Nephron (organoid): ENCODE results near the gene SLC6A7.

Experiments used
- H3K27ac Mint-ChIP-seq, 3 experiments: 2 replicates each; pipeline ENCODE4 v1.8.0; 2020; ENCODE audit warnings: mixed read lengths in 3 of 3, mild to moderate bottlenecking in 2 of 3, moderate library complexity in 1 of 3
- H3K27me3 Mint-ChIP-seq: 2 replicates; pipeline ENCODE4 v1.8.0; 2021; ENCODE audit warnings: low read depth, mild to moderate bottlenecking, moderate library complexity, mixed read lengths
- H3K36me3 Mint-ChIP-seq: 2 replicates; pipeline ENCODE4 v1.8.0; 2020; ENCODE audit warnings: low read depth, mixed read lengths
- H3K4me1 Mint-ChIP-seq: 2 replicates; pipeline ENCODE4 v1.8.0; 2020; ENCODE audit warnings: mixed read lengths
- H3K4me3 Mint-ChIP-seq, 3 experiments: 2 replicates each; pipeline ENCODE4 v1.8.0; 2020; ENCODE audit warnings: mild to moderate bottlenecking in 3 of 3, mixed read lengths in 3 of 3, moderate library complexity in 2 of 3
- H3K9me3 Mint-ChIP-seq: 2 replicates; pipeline ENCODE4 v1.8.0; 2020; ENCODE audit warnings: mixed read lengths
- TF ChIP-seq, protein P1 (sequence below), 3 experiments: fragments of 200-600 bp; sonication (generic); IDR thresholded peaks; one replicate each; pipeline ENCODE4 v1.5.0; 2021; ENCODE audit warnings: antibody characterized with exemption in 3 of 3; ENCODE audit not compliant: unreplicated experiment in 3 of 3

The SLC6A7 gene

DNA sequence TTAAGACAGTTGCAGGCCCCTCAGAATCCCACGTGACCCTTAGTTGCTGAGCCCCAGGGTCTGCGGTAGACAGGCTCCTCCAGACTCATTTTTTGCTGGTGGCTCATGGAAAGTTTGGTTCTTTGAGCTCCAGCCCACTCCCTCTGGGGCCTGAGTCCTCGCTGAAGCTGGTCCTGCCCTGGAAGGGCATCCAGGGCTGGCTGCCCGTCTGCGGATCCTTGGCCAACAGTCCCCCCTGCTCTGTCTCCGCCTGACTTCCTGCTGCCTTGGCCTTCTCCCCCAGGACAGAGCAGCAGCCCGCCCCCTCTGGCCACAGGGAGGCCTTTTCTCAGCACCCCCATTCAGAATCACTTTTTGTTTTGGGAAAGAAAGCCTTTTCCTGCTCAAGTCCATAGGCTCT lies 24.4 kb downstream of the SLC6A7 start:
- no peak overlapping the region for H3K4me3 Mint-ChIP-seq

DNA sequence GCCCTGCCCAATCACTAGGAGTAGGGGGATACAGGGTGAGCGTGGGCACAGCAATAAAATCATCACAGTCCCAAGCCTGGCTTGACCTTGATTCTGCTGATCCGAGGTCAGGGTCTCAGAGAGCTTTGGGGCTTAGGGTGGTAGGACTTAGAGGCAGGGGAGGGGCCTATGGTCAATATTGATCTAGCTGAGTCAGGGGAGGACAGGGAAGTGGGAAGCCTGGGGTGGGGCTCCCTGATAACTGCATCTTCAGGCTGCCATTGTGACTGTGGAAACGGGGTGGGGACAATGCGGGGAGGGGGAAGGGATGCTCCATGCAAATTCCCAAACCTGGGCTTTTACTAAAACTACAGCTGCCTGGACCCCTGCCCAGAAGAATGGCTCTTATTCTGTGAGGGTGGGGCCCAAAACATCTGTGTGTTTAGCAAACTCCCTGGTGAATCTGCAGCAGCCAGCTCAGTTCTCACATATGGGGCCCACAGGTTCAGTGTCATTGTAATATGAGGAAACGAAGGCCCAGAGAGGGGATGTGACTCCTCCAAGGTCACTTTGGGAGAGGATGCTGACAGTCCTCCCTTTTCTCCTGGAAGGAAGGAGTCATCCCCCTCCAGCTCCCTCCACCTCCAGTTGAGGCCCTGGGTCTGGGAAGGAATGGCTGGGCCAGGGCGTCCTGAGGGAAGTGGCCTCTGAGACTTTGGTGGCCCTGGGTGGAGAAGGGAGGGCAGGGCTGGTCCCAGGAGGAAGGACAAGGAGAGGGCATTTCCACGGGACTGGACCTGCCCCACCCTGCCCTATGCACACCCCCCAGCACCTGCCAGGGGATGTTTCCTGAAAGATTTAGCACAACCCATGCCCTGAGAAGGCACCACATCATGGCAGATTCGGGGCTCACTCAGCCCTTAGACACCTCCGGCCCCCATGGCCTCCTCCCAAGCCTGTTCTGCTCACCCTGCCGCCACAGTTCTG lies 26.4 kb downstream of the SLC6A7 start:
- TF ChIP-seq, protein P1, sequence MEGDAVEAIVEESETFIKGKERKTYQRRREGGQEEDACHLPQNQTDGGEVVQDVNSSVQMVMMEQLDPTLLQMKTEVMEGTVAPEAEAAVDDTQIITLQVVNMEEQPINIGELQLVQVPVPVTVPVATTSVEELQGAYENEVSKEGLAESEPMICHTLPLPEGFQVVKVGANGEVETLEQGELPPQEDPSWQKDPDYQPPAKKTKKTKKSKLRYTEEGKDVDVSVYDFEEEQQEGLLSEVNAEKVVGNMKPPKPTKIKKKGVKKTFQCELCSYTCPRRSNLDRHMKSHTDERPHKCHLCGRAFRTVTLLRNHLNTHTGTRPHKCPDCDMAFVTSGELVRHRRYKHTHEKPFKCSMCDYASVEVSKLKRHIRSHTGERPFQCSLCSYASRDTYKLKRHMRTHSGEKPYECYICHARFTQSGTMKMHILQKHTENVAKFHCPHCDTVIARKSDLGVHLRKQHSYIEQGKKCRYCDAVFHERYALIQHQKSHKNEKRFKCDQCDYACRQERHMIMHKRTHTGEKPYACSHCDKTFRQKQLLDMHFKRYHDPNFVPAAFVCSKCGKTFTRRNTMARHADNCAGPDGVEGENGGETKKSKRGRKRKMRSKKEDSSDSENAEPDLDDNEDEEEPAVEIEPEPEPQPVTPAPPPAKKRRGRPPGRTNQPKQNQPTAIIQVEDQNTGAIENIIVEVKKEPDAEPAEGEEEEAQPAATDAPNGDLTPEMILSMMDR (IDR thresholded peaks at IDR 0.05; ENCODE audit: unreplicated experiment in 3 of 3) = no peak

More for the DNA sequence above, 24.4 kb downstream of the SLC6A7 start:
- H3K9me3 Mint-ChIP-seq = no peaks in the 10 kb centered on the region
- H3K27me3 Mint-ChIP-seq = peaks cover 8% of the 10 kb centered on the region
- H3K27ac Mint-ChIP-seq = peak overlapping the region in 2 of 3 experiments; percentile 71 to 82
- TF ChIP-seq, protein P1 (IDR thresholded peaks at IDR 0.05; ENCODE audit: unreplicated experiment in 3 of 3) = no peak
- no peaks in the 10 kb centered on the region for H3K36me3 Mint-ChIP-seq
- H3K4me1 Mint-ChIP-seq = peaks cover 50% of the 10 kb centered on the region

DNA sequence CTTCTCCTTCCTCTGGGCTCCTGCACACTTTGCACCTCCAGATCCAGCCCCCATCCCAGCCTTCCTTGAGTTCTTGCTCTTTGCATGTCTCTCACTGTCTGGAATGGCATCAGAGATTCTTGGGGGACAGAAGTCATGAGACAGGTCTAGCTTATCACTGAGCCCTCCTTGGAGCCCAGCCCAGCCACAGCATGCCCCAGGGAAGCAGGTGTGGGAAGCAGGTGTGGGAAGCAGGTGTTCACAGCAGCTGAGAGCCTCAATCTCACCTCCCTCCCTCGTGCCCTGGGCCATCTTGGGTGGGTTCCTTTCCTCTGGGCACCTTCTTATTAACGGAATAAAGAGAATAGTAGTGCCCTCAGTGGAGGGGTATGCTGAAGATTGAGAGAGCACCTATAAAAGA lies 27.2 kb downstream of the SLC6A7 start:
- TF ChIP-seq, protein P1 (IDR thresholded peaks at IDR 0.05; ENCODE audit: unreplicated experiment in 3 of 3) = no peak
- H3K27ac Mint-ChIP-seq = peak overlapping the region in 2 of 3 experiments; percentile 21 to 26
- H3K27me3 Mint-ChIP-seq = peaks cover 8% of the 10 kb centered on the region
- peaks cover 42% of the 10 kb centered on the region for H3K4me1 Mint-ChIP-seq
- no peak overlapping the region for H3K4me3 Mint-ChIP-seq
- H3K36me3 Mint-ChIP-seq = no peaks in the 10 kb centered on the region
- H3K9me3 Mint-ChIP-seq = no peaks in the 10 kb centered on the region

More for the DNA sequence above, 26.4 kb downstream of the SLC6A7 start:
- no peak overlapping the region for H3K4me3 Mint-ChIP-seq
- H3K36me3 Mint-ChIP-seq = no peaks in the 10 kb centered on the region
- H3K27ac Mint-ChIP-seq = peak overlapping the region in 2 of 3 experiments; percentile 26 to 62
- peaks cover 8% of the 10 kb centered on the region for H3K27me3 Mint-ChIP-seq
- no peaks in the 10 kb centered on the region for H3K9me3 Mint-ChIP-seq
- H3K4me1 Mint-ChIP-seq = peaks cover 46% of the 10 kb centered on the region

DNA sequence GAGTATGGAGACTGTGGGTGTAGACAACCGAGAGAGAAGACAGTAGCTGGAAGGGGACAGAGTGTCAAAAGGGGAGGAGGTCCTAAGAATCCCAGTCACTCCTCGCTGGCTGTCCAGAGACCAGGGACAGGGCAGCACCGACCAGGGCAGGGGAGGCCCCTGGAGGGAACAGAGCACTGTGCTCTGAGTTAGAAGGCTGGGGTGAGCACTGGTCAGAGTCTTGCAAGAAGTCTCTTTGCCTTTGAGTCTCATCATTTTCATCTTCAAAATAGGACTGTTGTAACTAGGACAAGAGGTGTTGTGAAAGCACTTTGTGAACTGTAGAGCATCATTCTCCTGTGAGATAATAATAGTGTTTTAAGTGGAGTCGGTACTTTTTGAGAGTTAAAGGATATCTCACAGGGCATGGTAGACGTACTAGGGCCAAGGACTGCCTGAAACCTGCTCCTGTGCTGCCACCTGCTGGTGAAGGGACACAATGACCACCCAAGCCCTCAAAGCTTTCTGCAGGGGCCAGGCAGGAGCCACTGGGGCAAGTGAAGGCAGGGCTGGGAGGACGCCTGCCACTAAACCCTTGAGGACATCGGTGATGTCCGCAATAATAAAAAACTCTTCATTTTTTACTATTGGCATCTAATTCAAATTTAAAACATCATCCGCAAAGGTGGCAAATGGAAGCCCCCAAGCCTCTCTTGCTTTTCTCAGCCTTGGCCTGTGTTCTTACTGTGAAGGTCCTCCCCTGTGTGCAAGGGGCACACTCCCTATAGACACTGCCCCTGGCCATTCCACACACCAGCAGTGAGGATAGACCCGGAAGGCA lies 28.2 kb downstream of the SLC6A7 start:
- peaks cover 38% of the 10 kb centered on the region for H3K4me1 Mint-ChIP-seq
- peaks cover 8% of the 10 kb centered on the region for H3K27me3 Mint-ChIP-seq
- H3K9me3 Mint-ChIP-seq = no peaks in the 10 kb centered on the region
- H3K36me3 Mint-ChIP-seq = no peaks in the 10 kb centered on the region
- peak overlapping the region in 2 of 3 experiments; percentile 21 to 51 for H3K27ac Mint-ChIP-seq
- no peak overlapping the region for H3K4me3 Mint-ChIP-seq
- TF ChIP-seq, protein P1 (IDR thresholded peaks at IDR 0.05; ENCODE audit: unreplicated experiment in 3 of 3) = peak; percentile 92 to 95 (median 92)

DNA sequence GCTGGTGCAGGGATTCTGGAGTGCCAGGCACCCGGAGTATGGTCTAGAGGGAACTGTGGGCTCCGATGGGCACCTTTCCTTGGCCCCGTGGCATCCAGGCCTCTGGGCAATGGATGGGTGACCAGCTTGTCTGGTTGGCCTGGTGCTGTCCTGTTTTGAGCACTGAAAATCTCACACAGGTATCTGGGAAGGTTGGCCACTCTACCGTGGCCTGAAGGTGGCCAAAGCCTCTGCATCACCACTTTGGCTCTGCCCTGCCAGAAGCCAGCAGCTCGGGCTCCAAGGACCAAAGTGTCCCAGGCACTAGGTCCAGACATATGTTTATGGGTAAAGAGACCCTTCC lies 28.8 kb downstream of the SLC6A7 start:
- no peak overlapping the region for H3K4me3 Mint-ChIP-seq
- no peaks in the 10 kb centered on the region for H3K9me3 Mint-ChIP-seq
- no peaks in the 10 kb centered on the region for H3K36me3 Mint-ChIP-seq
- no peak overlapping the region for H3K27ac Mint-ChIP-seq
- H3K4me1 Mint-ChIP-seq = peaks cover 33% of the 10 kb centered on the region
- H3K27me3 Mint-ChIP-seq = peaks cover 8% of the 10 kb centered on the region
- TF ChIP-seq, protein P1 (IDR thresholded peaks at IDR 0.05; ENCODE audit: unreplicated experiment in 3 of 3) = no peak
